OCI-LY3 (cell line): ENCODE data around the gene CCDC106.

Experiments
- H2AFZ ChIP-seq: fragments of 200-600, 300-600 bp; shearing (Covaris generic); 2 replicates; pipeline ENCODE4 v1.6.0; 2014; ENCODE audit warnings: antibody characterized with exemption, low read depth, low read length
- H3K27ac ChIP-seq: fragments of 200-600, 300-600 bp; sonication (generic); 2 replicates; pipeline ENCODE4 v1.5.1; 2014; ENCODE audit warnings: mild to moderate bottlenecking, low read length, moderate library complexity, mixed read lengths
- H3K27me3 ChIP-seq: fragments of 200-600, 300-600 bp; sonication (generic); 2 replicates; pipeline ENCODE4 v1.6.1; 2014; ENCODE audit warnings: low read depth, low read length, mixed read lengths
- H3K36me3 ChIP-seq: fragments of 200-600, 300-600 bp; sonication (generic); replicated peaks from 2 replicates; pipeline ENCODE3; 2014; ENCODE audit warnings: low read depth, low read length, mixed read lengths
- H3K4me1 ChIP-seq: fragments of 300-600, 200-600 bp; sonication (generic); 2 replicates; pipeline ENCODE4 v1.6.1; 2014; ENCODE audit warnings: low read length, mixed read lengths
- H3K4me2 ChIP-seq: fragments of 200-600, 300-600 bp; sonication (generic); 2 replicates; pipeline ENCODE4 v1.6.1; 2014; ENCODE audit warnings: low read length, mixed read lengths
- H3K4me3 ChIP-seq: fragments of 300-600, 200-600 bp; sonication (generic); 2 replicates; pipeline ENCODE4 v1.5.1; 2014; ENCODE audit warnings: antibody characterized with exemption, mild to moderate bottlenecking, low read length, moderate library complexity
- H3K79me2 ChIP-seq: fragments of 300-600, 200-600 bp; shearing (Covaris generic); 2 replicates; pipeline ENCODE4 v1.6.1; 2014; ENCODE audit warnings: mild to moderate bottlenecking, low read length, mixed read lengths
- H3K9ac ChIP-seq: fragments of 300-600, 200-600 bp; shearing (Covaris generic); 2 replicates; pipeline ENCODE4 v1.6.0; 2014; ENCODE audit warnings: mild to moderate bottlenecking, low read length, moderate library complexity
- H3K9me3 ChIP-seq: fragments of 200-600, 300-600 bp; shearing (Covaris generic); 2 replicates; pipeline ENCODE4 v1.6.1; 2014; ENCODE audit warnings: low read length, mixed read lengths; ENCODE audit not compliant: insufficient read depth
- H4K20me1 ChIP-seq: fragments of 200-600, 300-600 bp; sonication (generic); 2 replicates; pipeline ENCODE4 v1.6.1; 2016; ENCODE audit warnings: low read length, mixed read lengths; ENCODE audit not compliant: insufficient read depth
- EZH2phosphoT487 ChIP-seq: fragments of 200-600 bp; shearing (Covaris generic); IDR thresholded peaks from 2 replicates; pipeline ENCODE4 v1.6.1; 2018; ENCODE audit warnings: antibody characterized with exemption, mixed run types, low read depth
- TF ChIP-seq, protein P1 (sequence below): fragments of 200-600, 300-600 bp; sonication (generic); IDR thresholded peaks from 2 replicates; pipeline ENCODE4 v1.5.1; 2014; ENCODE audit warnings: antibody characterized with exemption, low read length, low read depth

Gene CCDC106

GRCh38 chr19:55668603-55669348, 20.8 kb downstream of the CCDC106 start:
- Histone ChIP-seq H3K9me3 (no peaks in the 10 kb centered on the region), H3K4me2 (no peak overlapping the region), H4K20me1 (peaks cover 82% of the 10 kb centered on the region), H3K9ac (no peak overlapping the region), H3K79me2 (peaks cover 99% of the 10 kb centered on the region), H3K4me3 (no peak overlapping the region), H3K27ac (no peak overlapping the region), H2AFZ (no peak overlapping the region), H3K36me3 (peaks cover 62% of the 10 kb centered on the region), H3K4me1 (peaks cover 6% of the 10 kb centered on the region), H3K27me3 (no peaks in the 10 kb centered on the region)
- TF ChIP-seq, protein P1, sequence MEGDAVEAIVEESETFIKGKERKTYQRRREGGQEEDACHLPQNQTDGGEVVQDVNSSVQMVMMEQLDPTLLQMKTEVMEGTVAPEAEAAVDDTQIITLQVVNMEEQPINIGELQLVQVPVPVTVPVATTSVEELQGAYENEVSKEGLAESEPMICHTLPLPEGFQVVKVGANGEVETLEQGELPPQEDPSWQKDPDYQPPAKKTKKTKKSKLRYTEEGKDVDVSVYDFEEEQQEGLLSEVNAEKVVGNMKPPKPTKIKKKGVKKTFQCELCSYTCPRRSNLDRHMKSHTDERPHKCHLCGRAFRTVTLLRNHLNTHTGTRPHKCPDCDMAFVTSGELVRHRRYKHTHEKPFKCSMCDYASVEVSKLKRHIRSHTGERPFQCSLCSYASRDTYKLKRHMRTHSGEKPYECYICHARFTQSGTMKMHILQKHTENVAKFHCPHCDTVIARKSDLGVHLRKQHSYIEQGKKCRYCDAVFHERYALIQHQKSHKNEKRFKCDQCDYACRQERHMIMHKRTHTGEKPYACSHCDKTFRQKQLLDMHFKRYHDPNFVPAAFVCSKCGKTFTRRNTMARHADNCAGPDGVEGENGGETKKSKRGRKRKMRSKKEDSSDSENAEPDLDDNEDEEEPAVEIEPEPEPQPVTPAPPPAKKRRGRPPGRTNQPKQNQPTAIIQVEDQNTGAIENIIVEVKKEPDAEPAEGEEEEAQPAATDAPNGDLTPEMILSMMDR = no peak
- no peak for TF ChIP-seq EZH2phosphoT487

DNA sequence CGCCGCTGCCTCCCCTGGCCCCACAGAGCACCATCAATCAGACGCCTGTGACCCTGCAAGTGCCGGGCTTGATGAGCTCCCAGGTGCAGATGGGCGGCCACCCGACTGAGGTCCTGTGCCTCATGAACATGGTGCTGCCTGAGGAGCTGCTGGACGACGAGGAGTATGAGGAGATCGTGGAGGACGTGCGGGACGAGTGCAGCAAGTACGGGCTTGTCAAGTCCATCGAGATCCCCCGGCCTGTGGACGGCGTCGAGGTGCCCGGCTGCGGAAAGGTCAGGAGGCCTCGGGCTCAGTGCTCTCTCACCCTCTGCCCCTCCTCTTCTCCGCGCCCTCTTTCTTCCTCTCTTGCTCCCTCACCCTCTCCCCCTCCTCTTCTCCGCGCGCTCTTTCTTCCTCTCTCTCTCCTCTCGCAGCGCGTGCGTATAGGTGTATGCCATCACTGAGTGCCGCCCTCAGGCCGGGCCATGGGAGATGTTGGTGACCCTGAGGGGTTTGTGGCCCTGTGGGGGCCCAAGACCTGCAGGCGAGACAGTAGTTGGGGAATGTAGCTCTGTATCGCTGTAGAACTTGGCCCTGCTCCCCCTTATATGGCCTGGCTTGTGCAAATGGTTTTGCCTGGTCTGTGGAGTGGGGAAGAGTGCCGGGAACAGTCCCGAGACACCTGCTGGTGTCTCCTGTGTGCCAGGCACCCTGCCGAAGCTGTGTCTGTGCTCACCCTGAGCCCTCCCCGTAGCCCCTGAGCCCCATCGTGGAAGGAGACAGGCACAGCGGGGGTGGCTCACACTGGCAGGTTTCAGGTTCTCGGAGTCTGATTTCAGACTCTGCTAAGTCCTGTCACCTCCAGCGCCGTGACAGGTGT, 21.6 kb downstream of the CCDC106 start:
- peaks cover 93% of the 10 kb centered on the region for H3K79me2 ChIP-seq
- H3K36me3 ChIP-seq = peaks cover 54% of the 10 kb centered on the region
- H2AFZ ChIP-seq = no peak overlapping the region

DNA sequence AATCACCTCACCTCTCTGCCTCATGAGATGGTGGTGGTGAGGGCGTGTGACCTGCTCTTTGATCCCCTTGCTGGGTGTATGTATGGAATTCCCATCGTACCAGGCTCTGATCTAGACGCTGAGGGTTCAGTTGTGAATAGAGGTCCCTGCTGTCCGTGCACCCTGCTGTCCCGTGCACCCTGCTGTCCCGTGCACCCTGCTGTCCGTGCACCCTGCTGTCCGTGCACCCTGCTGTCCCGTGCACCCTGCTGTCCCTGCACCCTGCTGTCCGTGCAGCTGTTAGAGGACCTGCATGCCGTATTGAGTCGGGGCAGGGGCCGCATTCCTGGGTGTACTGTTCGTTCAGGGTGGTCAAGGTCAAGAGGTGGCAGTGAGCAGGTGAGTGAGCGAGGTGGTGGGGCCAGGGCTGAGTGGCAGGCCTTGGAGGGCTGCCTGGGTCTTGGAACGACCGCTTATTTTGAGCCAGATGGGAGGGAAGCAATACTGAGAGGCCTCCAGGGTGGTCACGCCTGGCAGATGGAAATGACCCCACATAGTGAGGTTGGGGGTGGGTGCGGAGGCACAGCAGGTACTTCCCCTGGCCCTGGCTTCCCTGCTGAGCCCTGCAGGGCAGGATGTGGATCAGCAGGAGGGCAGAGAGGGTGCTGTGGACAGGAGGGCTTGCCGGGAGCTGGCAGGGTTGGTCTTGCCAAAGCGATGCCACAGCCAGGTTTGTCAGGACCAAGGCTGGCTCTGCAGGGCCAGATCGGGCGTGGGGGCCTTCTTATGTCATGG, 22.5 kb downstream of the CCDC106 start:
- Histone ChIP-seq H3K4me1 (peaks cover 11% of the 10 kb centered on the region), H3K27me3 (no peaks in the 10 kb centered on the region), H3K9me3 (no peaks in the 10 kb centered on the region), H4K20me1 (peaks cover 71% of the 10 kb centered on the region), H2AFZ (no peak overlapping the region), H3K4me3 (no peak overlapping the region), H3K4me2 (no peak overlapping the region), H3K36me3 (peaks cover 51% of the 10 kb centered on the region), H3K79me2 (peaks cover 91% of the 10 kb centered on the region), H3K27ac (no peak overlapping the region), H3K9ac (no peak overlapping the region)
- TF ChIP-seq, protein P1 = no peak
- TF ChIP-seq EZH2phosphoT487 = no peak

More for the DNA sequence above, 21.6 kb downstream of the CCDC106 start:
- Histone ChIP-seq H3K9me3 (no peaks in the 10 kb centered on the region), H3K27ac (no peak overlapping the region), H3K9ac (no peak overlapping the region), H4K20me1 (peaks cover 74% of the 10 kb centered on the region), H3K4me2 (no peak overlapping the region), H3K4me3 (no peak overlapping the region), H3K27me3 (no peaks in the 10 kb centered on the region), H3K4me1 (peaks cover 11% of the 10 kb centered on the region)
- no peak for TF ChIP-seq EZH2phosphoT487
- TF ChIP-seq, protein P1 = no peak
